Measurements from ENCODE around the gene DNAJC28. TPM values are rescaled to one million over a fixed set of nuclear protein-coding genes. Genes with fewer than 3 reads are reported as not detected.

The DNAJC28 gene
- total RNA-seq, 4 donors from 2014 or later: 1.0 to 2.0 (median 1.3) TPM

GRCh38 chr21:33487996-33488395, 3.5 kb downstream of the DNAJC28 start:
- DNase-seq (ENCODE audit: low spot score) (no peak), ATAC-seq (ENCODE audit: low FRiP score) (no peak)
- TF ChIP-seq, protein P1, sequence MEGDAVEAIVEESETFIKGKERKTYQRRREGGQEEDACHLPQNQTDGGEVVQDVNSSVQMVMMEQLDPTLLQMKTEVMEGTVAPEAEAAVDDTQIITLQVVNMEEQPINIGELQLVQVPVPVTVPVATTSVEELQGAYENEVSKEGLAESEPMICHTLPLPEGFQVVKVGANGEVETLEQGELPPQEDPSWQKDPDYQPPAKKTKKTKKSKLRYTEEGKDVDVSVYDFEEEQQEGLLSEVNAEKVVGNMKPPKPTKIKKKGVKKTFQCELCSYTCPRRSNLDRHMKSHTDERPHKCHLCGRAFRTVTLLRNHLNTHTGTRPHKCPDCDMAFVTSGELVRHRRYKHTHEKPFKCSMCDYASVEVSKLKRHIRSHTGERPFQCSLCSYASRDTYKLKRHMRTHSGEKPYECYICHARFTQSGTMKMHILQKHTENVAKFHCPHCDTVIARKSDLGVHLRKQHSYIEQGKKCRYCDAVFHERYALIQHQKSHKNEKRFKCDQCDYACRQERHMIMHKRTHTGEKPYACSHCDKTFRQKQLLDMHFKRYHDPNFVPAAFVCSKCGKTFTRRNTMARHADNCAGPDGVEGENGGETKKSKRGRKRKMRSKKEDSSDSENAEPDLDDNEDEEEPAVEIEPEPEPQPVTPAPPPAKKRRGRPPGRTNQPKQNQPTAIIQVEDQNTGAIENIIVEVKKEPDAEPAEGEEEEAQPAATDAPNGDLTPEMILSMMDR (IDR thresholded peaks at IDR 0.05): no peak

DNA sequence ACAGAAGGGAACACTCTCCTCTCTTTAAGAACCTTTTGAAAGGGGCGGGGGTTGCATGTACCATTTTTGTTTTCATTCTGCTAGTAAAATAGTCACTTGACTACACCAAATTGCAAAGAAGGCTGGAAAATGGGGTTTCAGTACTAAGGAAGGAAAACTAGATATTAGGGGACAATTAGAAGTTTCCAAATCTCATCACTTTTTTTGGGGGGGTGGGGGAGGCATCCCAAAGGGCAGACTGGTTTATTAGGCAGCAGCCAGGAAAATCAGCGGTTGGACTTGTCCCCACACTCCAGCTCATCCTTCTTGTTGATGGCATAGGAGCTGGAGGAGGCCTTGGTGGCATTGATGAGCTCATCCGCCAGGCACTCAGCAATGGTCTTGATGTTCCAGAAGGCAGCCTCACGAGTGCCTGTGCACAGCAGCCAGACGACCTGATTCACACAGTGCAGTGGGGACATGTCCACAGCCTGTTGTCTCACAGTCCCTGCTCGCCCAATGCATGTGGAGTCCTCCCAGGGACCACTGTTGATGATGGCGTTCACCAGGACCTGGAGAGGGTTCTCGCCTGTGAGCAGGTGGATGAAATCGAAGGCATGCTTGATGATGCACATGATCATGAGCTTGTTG, 10.1 kb downstream of the DNAJC28 start:
- TF ChIP-seq, protein P1 (IDR thresholded peaks at IDR 0.05): no peak
- no peak for ATAC-seq (ENCODE audit: low FRiP score)

DNA sequence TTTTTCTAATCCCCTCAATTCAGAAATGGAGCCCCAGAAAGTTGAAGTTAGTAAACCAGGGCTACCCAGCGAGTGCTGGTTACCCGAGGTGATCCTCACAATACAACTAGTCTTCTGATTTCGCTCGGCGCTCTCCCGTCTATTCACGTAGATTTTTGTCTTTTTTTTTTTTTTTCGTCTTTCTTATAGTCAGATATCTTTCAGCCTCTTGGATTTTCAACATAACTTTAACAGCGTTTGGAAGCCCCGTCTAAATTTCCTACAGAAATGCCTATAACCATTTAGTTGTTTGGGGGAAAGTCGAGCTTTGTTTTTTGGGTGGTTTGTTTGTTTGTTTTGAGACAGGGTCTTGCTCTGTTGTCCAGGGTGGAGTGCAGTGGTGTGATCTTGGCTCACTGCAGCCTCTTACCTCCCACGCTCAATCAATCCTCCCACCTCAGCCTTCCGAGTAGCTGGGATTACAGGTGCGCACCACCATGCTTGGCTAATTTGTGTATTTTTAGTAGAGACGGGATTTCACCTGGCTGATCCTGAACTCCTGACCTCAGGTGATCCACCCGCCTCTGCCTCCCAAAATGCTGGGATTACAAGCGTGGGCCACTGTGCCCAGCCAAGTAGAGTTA, 10.9 kb downstream of the DNAJC28 start:
- TF ChIP-seq, protein P1 (IDR thresholded peaks at IDR 0.05): no peak
- ATAC-seq (ENCODE audit: low FRiP score) (no peak), DNase-seq (ENCODE audit: low spot score) (no peak)

More for the DNA sequence above, 10.1 kb downstream of the DNAJC28 start:
- DNase-seq (ENCODE audit: low spot score): no peak

GRCh38 chr21:33479679-33480480, 11.6 kb downstream of the DNAJC28 start, which contains the start of gene TMEM50B:
Gene TMEM50B (minus strand): TSS chr21:33479974. CDS start chr21:33468885, 11,089 bp downstream.
- TF ChIP-seq, protein P1 (IDR thresholded peaks at IDR 0.05): peak in 1 of 3 donors; percentile 15
- ATAC-seq (ENCODE audit: low FRiP score) (peak; percentile 97), DNase-seq (ENCODE audit: low spot score) (peak; percentile 89)

GRCh38 chr21:33478935-33479678, 12.4 kb downstream of the DNAJC28 start:
- ATAC-seq (ENCODE audit: low FRiP score) (peak; percentile 24), DNase-seq (ENCODE audit: low spot score) (no peak)
- TF ChIP-seq, protein P1 (IDR thresholded peaks at IDR 0.05): no peak

- TF ChIP-seq, protein P1 (IDR thresholded peaks at IDR 0.05): no peak
- ATAC-seq (ENCODE audit: low FRiP score): no peak
- DNase-seq (ENCODE audit: low spot score): no peak
These were observed 13.3 kb downstream of the DNAJC28 start for GRCh38 chr21:33478182-33478581.
